Activated CD4-positive, alpha-beta T cell treated with anti-CD3 and anti-CD28 coated beads for 4 hours (primary cell): ENCODE data around the gene CDC42EP1.

Source experiments
- DNase-seq, 2 donors: peaks; one replicate each; pipeline ENCODE4 v3.0.0-alpha.2; 2020

Gene CDC42EP1

DNA sequence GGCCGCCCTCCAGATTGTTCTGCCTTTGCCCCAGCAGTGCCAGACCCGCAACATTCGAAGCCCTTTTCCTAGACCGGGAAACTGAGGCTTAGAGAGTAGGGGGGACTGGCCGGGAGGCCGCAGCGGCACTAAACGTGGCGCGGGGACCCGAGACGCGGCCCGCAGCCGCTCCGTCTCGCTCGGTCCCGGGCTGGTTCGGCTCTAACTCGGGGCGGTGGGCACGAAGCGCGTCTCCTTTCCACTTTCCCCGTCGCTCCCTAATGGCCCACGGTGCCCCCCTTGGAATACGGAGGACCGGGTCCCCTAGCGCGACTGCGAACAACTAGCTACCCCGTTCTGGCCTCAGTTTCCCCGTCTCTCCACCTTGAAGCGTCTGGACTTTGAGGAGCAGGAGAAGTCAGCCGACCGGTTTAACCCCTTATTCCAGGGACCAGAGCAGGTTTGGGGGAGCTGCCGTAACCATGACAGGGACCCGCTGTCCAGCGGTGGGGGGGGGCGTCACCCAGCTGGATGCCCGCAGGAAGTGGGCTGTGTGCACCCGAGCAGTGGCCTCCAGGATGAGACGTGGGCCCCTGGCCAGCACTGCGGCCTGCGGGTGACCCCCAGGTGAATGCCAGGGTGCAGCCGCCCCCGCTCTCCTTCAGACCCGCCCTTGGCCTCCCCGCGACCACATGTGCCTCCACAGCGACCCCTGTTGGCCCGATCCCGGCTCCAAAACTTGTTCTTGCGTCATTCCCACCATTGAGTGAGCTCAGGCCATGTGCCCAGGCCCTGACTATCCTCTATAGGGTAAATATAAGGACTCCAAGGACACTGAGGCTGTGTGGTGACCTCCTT is 1.1 kb downstream of the CDC42EP1 start:
- DNase-seq, result peak; percentile 78 to 83

DNA sequence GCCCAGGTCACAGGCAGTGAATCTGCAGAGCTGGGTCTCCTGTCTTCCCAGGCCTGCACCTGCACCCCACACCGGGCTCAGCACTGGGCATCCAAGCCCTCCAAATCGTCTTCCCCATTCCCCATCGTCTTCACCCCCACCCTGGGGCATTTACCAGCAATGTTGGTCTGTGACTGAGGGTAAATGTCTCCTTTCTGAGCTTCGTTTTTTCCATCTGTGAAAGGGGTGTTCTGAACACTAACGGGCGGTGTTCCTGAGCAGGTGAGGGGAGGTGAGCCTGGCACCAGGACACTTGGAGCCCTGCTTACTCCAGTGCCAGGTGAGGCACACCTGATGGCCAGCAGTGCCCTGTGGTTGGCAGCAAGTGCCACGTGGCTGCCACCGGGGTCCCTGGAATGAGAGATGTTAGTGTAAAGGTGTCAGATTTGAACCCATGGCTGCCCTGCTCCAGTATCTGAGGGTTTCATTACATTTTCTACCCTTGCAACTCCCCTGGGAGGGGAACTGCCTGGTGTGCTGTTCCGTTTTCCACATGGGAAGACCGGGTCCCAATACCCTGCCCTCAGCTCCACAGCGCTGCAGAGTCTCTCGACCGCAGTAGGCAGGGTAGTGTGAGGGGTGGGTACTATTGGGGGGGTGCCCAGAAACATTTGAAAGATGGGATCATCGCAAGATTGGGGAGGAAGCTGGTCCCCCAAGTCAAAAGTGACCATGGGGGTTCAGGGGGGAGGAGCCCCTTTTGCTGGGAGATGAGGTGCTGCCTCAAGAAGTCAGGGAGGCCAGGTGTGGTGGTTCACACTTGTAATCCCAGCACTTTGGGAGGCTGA is 2.0 kb downstream of the CDC42EP1 start:
- DNase-seq, result no peak

DNA sequence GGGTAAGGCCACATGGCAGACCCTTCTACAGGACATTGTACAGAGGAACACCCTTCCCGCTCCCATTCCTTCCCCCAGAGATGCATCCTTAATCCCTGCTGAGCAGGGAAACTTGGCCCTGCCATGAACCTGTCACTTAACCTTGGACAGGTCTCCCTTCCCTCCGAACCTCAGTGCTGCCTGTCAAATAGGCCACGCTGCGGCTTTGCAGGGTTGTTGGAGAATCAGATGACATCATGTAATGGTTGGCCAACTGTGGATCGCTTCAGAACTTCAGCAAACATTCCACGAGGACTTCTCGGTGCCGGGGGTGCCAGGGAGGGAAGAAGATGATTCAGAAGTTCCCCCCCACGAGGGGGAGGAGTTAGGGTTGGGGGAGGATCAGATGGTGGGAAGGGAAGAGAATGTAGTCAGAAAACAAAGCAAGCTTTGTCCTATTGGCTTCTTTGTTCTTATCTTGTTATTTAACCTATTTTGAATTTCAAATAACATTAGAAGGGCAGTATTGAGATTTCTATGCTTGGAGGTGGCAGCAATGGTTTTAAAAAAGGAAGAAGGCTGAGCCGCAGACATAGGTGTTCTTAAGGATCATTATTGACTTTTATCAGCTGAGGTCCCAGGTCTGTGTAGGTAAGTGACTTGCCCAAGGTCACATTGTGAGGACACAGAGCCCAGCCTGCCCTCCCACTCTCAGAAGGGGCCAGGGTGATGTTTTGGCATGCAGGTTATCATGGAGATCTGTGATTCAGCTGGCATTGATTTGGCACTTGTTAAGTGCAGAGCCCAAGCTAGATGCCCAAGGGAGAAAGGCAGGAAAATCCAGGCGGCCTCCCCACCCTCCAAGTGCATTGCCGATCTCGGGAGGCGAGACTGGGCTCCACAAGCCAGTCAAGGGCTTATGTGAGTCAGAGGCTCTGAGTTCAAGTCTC is 3.1 kb downstream of the CDC42EP1 start:
- no peak for DNase-seq

DNA sequence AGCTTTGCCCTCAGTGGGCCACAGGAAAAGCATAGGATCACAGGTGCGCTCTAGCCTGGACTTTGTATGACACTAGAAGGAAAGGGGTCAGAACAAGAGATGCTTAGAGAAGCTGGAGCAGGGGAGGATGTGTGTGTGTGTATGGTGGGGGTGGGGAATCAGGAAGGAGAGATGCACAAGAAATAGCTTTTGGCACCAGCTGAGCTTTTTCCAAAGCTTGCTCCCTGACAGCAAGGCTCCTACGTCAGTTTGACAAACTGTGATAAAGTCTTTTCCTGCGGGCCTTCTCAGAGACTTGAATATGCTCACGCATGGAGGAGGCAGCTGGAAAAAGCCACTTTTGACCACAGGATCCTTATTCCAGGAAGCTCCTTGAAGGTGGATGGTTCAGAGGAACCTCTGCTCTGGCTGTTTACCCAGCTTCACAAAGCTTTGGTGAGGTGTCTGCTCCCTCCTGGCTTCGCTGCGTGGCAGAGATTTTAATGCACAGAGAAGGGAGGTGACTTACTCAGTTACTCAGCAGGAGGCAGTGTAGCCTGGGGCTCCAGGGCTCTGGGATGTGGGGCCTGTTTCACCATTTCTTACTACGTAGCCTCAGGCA is 3.9 kb downstream of the CDC42EP1 start:
- no peak for DNase-seq

DNA sequence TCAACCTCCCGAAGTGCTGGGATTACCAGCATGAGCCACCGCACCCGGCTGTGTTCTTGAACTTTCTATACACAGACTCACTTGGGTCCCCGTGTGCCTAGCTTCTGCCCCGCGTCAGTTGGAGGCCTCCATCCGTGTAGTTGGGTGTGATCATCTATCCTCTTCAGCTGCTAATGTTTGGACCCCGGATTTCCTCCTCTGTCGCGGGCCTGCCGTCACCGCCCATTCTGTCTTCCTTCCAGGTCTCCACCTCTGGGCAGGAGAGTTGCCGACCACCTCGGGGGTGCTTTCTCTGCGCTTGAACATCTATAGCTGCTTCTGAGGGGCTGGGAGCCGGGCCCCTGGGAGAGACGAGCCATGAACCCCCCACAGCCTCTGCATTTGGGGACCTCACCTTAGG is 5.5 kb downstream of the CDC42EP1 start:
- DNase-seq, result no peak

DNA sequence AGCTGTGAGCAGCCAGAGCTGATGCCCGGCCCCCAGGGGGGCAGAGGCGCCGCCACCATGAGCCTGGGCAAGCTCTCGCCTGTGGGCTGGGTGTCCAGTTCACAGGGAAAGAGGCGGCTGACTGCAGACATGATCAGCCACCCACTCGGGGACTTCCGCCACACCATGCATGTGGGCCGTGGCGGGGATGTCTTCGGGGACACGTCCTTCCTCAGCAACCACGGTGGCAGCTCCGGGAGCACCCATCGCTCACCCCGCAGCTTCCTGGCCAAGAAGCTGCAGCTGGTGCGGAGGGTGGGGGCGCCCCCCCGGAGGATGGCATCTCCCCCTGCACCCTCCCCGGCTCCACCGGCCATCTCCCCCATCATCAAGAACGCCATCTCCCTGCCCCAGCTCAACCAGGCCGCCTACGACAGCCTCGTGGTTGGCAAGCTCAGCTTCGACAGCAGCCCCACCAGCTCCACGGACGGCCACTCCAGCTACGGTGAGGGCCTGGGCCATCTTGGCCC is 6.1 kb downstream of the CDC42EP1 start:
- peak; percentile 25 to 43 for DNase-seq

DNA sequence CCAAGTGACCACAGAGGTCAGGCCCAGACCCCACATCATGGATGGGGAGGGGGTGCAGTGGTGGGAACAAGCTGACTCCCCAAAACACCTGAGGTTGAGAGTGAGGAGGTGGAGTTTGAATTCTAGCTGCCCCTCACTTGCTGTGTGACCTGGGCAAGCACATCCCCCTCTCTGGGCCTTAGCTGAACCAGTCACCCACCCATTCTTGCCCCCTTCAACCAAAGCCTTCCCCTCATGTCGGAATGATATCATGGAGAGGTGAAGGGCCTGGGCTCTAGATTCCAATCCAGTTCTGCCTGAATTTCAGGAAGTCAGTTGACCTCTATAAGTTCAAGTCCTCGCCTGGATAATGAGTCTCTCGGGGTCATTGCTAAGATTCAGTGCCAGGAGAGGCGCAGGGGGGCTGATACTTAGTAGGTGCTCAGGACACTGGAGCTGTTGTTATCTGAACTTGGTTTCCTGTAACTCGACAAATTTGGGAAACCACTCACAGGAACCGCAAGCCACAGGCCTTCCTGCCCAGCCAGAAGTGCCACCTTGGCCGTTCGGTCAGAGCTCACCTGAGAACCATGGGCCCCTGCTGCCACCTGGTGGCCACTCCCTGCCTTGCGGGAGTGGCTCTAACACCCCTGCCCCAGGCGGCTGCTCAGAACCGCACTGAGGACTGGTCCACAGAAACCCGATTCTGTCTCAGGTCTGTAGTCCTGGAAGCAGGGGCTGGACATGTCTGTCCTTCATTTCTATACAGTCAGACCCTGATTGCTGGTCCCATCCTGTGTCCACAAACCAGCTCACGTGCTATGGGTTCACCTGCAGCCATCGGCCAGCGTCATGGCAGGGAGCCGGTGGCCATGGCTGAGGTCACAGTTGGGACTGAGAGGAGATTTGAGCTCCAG is 6.9 kb downstream of the CDC42EP1 start:
- peak; percentile 86 to 91 for DNase-seq

DNA sequence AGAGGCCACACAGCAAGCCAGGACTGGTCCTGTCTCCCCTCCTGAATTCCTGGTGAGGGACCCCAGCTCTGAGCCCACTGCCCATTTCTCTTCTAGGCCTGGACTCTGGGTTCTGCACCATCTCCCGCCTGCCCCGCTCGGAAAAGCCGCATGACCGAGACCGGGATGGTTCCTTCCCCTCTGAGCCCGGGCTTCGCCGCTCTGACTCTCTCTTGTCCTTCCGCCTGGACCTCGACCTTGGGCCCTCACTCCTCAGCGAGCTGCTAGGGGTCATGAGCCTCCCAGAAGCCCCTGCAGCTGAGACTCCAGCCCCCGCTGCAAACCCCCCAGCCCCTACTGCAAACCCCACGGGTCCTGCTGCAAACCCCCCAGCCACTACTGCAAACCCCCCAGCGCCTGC is 7.7 kb downstream of the CDC42EP1 start:
- no peak for DNase-seq

DNA sequence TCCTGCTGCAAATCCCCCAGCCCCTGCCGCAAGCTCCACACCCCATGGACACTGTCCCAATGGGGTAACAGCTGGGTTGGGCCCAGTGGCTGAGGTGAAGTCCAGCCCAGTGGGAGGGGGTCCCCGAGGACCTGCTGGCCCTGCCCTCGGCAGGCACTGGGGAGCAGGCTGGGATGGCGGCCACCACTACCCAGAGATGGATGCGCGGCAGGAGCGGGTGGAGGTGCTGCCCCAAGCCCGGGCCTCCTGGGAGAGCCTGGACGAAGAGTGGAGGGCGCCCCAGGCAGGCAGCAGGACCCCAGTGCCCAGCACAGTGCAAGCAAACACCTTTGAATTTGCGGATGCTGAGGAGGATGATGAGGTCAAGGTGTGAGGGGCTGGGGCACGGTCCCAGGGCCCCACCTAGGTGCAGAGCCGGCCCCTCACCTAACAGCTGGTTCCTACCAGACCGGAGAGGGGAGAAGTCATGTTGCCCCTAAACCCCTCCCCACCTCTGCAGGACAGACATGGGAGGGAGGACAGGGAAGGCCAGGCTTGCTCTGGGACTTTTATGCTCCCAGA is 8.2 kb downstream of the CDC42EP1 start:
- no peak for DNase-seq

DNA sequence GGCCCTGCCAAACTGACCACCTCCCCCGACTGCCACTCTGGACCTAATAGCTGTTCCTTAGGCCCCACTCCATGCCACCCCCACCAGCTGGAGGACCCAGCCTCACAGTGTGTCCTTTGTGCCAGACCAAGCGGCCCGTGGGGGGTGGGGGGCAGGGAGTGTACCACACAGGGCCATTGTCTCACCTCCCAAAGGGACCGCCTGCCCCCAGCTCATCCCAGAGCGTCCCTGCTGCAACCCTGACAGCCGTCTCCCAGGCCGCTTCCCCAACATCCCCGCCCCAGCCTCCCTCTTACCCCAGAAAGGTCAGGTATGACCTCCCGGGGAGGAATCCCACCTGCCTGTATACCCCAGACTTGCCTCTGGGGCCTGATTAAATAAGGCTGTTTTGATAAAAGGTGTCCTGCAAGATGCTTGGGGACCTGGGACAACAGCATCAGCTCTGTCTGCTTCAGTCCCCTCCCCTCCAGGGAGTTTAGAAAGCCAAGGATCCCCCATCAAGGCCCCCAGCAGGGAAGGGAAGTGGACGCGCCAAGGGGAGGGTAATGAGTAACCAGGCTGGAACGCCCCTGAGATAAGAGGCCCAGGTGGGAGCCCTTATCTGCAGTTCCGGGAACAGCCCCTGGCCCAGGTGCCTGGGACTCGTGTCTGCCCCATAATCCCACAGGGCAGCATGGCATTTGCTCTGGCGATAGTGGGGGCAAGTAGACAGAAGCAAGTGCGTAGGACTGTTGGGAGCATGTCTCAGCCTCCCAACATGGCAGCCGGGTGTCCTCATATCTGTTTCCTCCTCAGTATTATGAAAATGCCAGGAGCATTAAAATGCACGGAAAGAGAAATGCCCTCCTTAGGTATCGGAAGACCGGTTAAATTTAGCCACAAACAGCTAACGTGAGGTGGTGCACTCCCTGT is 9.0 kb downstream of the CDC42EP1 start:
- DNase-seq, result no peak

DNA sequence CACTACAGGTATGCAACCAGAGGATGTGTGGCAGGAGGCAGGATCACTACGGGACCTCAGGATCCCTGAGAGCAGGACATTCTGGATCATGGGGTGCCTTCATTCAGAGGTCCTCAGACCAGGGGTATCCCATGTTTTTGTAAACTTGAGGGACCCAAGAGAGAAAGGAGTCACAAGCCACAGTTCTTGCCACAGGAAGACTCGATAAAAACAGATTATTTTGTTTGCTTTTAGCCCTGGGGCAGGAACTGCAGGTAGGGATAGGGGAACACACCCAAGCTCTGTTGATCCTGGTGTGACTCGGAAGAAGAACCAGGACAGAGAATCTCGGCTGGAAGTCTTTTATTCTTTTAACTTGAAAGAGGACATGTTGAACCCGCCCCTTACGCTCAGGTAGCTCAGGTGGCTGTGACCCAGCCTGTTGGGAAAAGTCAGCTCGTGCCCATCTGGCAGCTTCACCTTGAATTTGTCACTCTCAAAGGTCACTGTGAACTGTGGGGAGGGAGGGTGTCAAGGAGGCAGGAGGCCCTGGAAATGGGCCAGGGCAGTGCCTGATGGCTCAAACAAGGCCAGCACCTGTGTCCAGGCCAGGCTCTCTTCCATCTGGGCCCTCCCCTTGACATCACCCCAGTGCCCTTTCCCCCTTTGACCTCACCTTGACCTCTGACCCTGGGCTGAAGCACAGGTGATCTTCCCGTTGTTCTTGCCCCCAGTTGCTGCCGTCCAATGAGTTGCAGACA is 9.8 kb downstream of the CDC42EP1 start:
- no peak for DNase-seq

DNA sequence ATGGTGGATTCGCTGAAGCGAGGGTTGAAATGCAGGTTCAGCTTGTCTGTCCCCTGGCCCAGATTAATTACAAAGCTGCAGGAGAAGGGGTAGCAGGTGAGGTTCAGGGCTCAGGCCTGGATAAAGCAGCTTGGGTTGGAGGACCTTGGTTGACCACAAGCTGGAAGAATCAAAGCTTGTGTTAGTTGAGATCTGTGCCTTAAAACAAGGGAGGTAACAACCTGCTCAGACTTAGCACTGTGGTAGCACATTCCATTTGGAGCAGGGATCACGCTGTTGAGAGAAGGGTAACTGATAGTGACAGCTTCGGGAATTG is 10.3 kb downstream of the CDC42EP1 start:
- DNase-seq, result no peak

DNA sequence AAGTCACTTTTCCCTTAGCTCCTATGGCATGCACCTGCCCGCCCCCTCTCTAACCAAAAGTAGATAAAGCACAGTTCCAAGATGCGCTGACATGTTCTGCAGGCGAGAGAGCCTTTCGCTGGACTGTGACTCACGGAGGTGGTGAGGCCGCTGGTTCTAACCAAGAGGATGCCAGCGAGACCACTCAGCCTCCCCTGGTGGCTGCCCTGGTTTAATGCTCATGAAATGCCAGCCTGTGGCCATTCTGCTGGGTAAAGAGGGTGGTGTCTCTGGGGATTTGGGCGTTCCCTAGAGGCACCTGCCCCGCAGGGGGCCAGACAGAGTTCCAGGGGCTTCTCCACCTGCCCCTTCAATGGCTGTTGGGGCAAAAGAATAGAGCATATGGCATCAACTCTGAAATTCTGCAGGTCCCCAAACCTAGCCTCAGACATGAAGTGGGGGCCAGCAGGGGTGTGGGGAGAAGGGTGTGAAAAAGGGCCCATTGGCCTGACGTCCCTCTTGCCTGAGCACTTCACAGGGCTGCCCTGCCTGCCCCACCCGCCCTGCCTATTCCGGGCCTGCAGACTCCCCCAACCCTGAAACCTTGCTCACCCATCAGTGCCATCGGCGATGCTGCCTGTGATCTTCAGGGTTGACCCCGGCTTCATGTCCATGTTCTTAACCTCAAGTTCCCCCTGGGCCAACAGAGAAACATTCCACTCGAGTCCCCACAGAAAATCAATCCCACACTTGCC is 11.1 kb downstream of the CDC42EP1 start:
- no peak for DNase-seq

DNA sequence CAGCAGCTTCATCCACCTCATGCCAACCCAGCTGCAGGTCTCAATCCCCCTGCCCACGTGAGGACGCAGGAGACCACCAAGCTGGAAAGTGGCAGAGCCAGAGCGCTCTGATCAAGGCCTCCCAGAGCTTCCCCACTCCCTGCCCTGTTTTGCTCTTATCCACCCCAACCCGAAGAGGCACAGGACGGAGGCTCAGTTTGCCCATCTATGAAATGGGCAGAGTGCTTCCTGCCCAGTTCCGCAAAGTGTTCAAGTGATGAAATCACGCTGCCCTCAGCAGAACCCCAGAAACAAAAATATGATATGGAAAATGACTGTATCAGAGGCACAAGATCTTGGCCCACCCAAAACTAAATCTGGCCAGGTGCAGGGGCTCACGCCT is 11.7 kb downstream of the CDC42EP1 start:
- DNase-seq, result no peak

DNA sequence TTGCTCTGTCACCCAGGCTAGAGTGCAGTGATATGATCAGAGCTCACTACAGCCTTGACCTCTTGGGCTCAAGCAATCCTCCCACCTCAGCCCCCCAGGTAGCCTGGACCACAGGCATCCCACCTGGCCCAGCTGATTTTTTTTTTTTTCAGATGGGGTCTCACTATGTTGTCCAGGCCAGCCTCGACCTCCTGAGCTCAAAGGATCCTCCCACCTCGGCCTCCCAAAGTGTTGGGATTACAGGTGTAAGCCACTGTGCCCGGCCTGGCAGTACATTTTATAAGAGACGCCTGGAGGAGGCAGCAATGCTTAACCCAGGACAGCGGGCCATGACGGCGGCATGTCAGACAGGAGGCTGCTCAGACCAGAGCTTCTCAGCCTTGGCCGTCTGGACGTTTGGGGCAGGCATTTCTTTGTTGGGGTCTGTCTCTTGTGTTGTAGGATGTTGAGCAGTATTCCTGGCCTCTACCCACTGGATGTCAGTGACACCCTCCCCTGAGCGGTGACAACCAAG is 15.3 kb downstream of the CDC42EP1 start:
- DNase-seq, result no peak

DNA sequence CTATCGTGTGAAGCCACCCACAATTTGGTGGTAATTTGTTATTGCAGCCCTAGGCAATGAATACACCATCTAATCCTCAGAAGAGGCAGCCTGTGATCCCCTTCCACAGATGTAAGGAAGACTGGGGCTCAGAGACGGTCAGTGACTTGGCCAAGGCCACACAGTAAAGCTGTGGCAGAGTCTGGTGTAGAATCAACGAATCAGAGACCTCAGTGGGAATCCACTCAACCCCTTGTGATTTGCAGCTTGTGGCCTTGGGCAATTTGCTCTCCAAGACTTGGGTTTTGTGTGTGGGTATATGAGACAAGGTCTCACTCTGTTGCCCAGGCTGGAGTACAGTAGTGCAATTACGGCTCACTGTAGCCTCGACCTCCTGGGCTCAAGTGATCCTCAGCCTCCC is 17.7 kb downstream of the CDC42EP1 start:
- DNase-seq, result no peak

DNA sequence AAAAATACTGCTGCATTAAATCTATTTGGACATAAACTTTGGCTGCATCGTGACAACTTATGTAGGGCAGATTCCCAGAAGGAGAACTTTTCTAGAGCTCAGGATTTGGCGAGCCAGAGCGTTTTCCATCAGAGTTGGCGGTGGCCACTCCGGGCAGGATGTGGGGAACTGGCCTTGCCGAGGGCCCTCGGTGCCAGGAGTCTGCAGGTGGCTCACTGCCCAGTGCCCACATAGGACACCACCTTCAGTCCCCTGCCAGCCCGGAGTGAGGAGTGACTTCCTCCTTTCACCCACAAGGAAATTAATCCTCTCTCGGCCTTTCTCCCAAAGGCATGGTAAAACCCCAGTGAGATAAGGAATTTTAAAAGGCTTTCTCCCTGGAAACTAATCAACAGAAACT is 21.2 kb downstream of the CDC42EP1 start:
- DNase-seq, result no peak

DNA sequence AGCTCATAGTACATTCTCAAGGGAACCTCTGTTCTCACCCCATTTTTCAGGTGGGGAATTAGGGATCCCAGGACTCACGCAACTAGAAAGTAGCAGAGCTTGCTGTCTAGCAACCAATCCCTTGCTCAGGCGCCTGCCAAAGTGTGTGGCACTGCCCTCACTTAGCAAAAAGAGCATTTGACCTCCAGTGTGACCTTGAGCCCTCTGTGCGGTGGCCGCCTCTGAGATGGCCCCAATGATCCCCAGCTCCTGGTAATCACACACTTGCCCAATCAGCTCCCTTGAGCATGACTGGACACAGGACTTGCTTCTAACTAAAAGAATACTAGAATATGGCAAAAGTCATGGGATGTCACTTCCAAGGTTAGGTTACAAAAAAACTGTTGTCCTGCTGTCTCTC is 22.2 kb downstream of the CDC42EP1 start:
- no peak for DNase-seq
